Esophagus muscularis mucosa (tissue), 4 donors: ENCODE results near the gene RERE. TPM values are rescaled to one million over a fixed set of nuclear protein-coding genes. Genes with fewer than 3 reads are reported as not detected.

Experiments
- DNase-seq: peaks from one replicate; pipeline ENCODE4 v3.0.0-alpha.2; 2017; ENCODE audit errors: extremely low spot score
- H3K27ac ChIP-seq, 4 donors: fragments of 200-600 bp; sonication (generic); replicated peaks in 1 of 4; 1 replicate in 3 of 4; 2 replicates in 1 of 4; pipeline ENCODE4 v1.5.1; 2016 to 2019; ENCODE audit warnings: mild to moderate bottlenecking in 1 of 4
- H3K27me3 ChIP-seq, 4 donors: fragments of 200-600 bp; sonication (generic); one replicate each; pipeline versions ENCODE4 v1.5.1 to v1.6.0; 2016 to 2019
- H3K36me3 ChIP-seq, 4 donors: fragments of 200-600 bp; sonication (generic); one replicate each; pipeline ENCODE4 v1.5.1; 2016 to 2019
- H3K4me1 ChIP-seq, 4 donors: fragments of 200-600 bp; sonication (generic); one replicate each; pipeline ENCODE4 v1.5.1; 2016 to 2019
- H3K4me3 ChIP-seq, 4 donors: fragments of 200-600 bp; sonication (generic); 1 replicate in 2 of 4; 2 replicates in 2 of 4; pipeline ENCODE4 v1.5.1; 2016 to 2019; ENCODE audit warnings: mild to moderate bottlenecking in 4 of 4, moderate library complexity in 1 of 4
- H3K9me3 ChIP-seq, 4 donors: fragments of 200-600 bp; sonication (generic); 1 replicate in 3 of 4; 2 replicates in 1 of 4; pipeline ENCODE4 v1.5.1; 2016 to 2019
- EP300 ChIP-seq: sonication (generic); formaldehyde crosslinking; IDR thresholded peaks from one replicate; pipeline ENCODE4 v1.6.1; 2017; ENCODE audit warnings: antibody characterized with exemption
- POLR2A ChIP-seq: fragments of 450-650 bp; IDR thresholded peaks from one replicate; pipeline ENCODE4 v1.6.1; 2017; ENCODE audit warnings: antibody characterized with exemption, moderate library complexity, mild to moderate bottlenecking, low read depth
- POLR2AphosphoS5 ChIP-seq, 2 donors: sonication (generic); formaldehyde crosslinking; IDR thresholded peaks; one replicate each; pipeline ENCODE4 v1.6.1; 2017; ENCODE audit warnings: antibody characterized with exemption in 2 of 2
- WGBS: methylation state at CpG from one replicate; pipeline ENCODE4 v1.1.5; 2018; 5-methylcytosine and 5-hydroxymethylcytosine counted together
- intact Hi-C: fragments of 100-400 bp; cut with DNase I; formaldehyde crosslinking; loops from one replicate; pipeline ENCODE4 v1.15.1; 2023
- total RNA-seq, 4 donors: library from RNA; depleted of rRNA; stranded (reverse); fragments of >200 nt; gene quantifications; one replicate each; pipeline versions ENCODE4 v1.1.0 to v1.2.1, GENCODE V29; 2016
- TF ChIP-seq, protein P1 (sequence below), 3 experiments: fragments of 200-600 bp in 2 of 3; fragments of 450-650 bp in 1 of 3; sonication (generic) in 2 of 3; IDR thresholded peaks; one replicate each; pipeline ENCODE4 v1.5.1; 2017 to 2019; ENCODE audit warnings: antibody characterized with exemption in 3 of 3, mild to moderate bottlenecking in 2 of 3, moderate library complexity in 1 of 3

Gene RERE
- total RNA-seq, 4 donors from 2014 or later = 133 to 212 (median 168) TPM

DNA sequence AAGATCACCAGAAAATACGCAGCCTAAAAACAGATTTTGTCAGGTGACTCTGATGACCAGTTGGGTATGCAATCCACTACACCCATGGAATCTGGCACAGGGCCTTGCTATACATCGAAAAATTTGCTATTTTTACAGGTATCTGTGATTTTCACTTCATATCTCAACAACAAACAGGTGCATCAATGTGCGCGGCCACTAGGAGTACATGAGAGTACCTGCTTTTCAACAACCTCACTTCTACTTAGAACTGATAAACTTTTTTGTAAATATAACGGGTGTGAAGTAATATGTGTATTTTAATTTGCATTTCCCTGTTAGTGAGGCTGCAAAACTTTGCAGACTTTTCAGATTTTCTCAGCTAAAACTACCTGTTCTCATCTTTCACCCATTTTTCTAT is 418.8 kb downstream of the RERE start:
- no peak overlapping the region for H3K4me3 ChIP-seq
- peaks cover 6 to 21% (median 13%) of the 10 kb centered on the region in 4 donors for H3K36me3 ChIP-seq
- no peak for TF ChIP-seq EP300
- TF ChIP-seq POLR2AphosphoS5 (IDR thresholded peaks at IDR 0.05) = no peak
- TF ChIP-seq, protein P1, sequence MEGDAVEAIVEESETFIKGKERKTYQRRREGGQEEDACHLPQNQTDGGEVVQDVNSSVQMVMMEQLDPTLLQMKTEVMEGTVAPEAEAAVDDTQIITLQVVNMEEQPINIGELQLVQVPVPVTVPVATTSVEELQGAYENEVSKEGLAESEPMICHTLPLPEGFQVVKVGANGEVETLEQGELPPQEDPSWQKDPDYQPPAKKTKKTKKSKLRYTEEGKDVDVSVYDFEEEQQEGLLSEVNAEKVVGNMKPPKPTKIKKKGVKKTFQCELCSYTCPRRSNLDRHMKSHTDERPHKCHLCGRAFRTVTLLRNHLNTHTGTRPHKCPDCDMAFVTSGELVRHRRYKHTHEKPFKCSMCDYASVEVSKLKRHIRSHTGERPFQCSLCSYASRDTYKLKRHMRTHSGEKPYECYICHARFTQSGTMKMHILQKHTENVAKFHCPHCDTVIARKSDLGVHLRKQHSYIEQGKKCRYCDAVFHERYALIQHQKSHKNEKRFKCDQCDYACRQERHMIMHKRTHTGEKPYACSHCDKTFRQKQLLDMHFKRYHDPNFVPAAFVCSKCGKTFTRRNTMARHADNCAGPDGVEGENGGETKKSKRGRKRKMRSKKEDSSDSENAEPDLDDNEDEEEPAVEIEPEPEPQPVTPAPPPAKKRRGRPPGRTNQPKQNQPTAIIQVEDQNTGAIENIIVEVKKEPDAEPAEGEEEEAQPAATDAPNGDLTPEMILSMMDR (IDR thresholded peaks at IDR 0.05) = peak in 1 of 3 experiments; percentile 12
- WGBS = 84% methylated on average over 5 of the region's 5 CpGs
- H3K4me1 ChIP-seq = peaks cover 67 to 75% (median 72%) of the 10 kb centered on the region in 4 donors
- H3K9me3 ChIP-seq = no peaks in the 10 kb centered on the region
- DNase-seq = no peak
- intact Hi-C loops = no loop called here
- peak overlapping the region; percentile 79 to 88 (median 85) for H3K27ac ChIP-seq
- H3K27me3 ChIP-seq = no peaks in the 10 kb centered on the region

DNA sequence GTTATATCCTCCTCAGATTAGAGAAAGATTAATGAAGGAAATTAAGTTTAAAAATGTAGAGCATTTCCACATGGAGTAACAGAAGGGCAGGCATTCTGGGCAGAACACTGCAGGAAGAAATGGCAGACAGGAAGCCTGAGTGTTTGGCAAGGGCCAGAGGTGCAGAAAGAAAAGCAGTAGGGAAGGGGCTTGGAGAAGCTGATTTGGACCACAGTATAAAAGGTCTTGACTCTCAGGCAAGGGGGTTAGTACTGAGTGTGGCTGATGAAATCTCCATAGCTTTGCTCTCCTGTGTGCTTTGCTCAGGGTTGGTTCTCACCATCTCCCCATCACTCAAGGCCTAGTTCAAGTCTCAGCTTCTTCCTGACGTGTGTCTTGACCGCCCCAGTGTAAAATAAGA is 419.4 kb downstream of the RERE start:
- Histone ChIP-seq H3K27me3 (no peaks in the 10 kb centered on the region), H3K27ac (peak overlapping the region; percentile 79 to 88 (median 85)), H3K4me3 (no peak overlapping the region), H3K4me1 (peaks cover 71 to 79% (median 74%) of the 10 kb centered on the region in 4 donors), H3K36me3 (peaks cover 6 to 21% (median 13%) of the 10 kb centered on the region in 4 donors), H3K9me3 (no peaks in the 10 kb centered on the region)
- WGBS = 93% methylated on average over 2 of the region's 2 CpGs
- intact Hi-C loops = no loop called here
- DNase-seq = no peak
- no peak for TF ChIP-seq POLR2A
- TF ChIP-seq, protein P1 (IDR thresholded peaks at IDR 0.05) = no peak
- no peak for TF ChIP-seq EP300
- TF ChIP-seq POLR2AphosphoS5 (IDR thresholded peaks at IDR 0.05) = no peak

DNA sequence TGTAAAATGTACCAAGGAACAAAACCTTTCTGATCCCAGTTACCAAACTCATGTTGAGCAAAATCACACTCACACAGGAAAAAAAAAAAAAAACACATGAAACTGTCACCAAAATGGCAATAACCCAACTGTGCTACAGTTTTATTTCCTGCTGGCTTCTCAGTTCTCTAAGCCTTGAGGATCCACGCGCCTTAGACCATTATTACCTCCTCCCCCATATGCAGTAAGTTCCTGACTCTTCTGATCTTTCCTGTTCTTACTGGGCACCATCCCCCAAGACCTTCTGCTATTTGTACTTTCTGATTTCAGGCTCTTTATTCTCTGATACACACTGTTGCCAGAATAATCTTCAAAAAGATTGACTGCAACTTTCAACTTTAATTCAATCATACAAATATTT is 419.9 kb downstream of the RERE start:
- 57% methylated on average over 2 of the region's 2 CpGs for WGBS
- DNase-seq = no peak
- peaks cover 71 to 81% (median 75%) of the 10 kb centered on the region in 4 donors for H3K4me1 ChIP-seq
- intact Hi-C loops = no loop called here
- no peaks in the 10 kb centered on the region for H3K27me3 ChIP-seq
- H3K36me3 ChIP-seq = peaks cover 2 to 17% (median 13%) of the 10 kb centered on the region in 4 donors
- H3K4me3 ChIP-seq = no peak overlapping the region
- TF ChIP-seq, protein P1 (IDR thresholded peaks at IDR 0.05) = no peak
- TF ChIP-seq EP300 (no peak), POLR2AphosphoS5 (IDR thresholded peaks at IDR 0.05) (no peak), POLR2A (no peak)
- H3K27ac ChIP-seq = peak overlapping the region; percentile 79 to 88 (median 85)
- no peaks in the 10 kb centered on the region for H3K9me3 ChIP-seq

DNA sequence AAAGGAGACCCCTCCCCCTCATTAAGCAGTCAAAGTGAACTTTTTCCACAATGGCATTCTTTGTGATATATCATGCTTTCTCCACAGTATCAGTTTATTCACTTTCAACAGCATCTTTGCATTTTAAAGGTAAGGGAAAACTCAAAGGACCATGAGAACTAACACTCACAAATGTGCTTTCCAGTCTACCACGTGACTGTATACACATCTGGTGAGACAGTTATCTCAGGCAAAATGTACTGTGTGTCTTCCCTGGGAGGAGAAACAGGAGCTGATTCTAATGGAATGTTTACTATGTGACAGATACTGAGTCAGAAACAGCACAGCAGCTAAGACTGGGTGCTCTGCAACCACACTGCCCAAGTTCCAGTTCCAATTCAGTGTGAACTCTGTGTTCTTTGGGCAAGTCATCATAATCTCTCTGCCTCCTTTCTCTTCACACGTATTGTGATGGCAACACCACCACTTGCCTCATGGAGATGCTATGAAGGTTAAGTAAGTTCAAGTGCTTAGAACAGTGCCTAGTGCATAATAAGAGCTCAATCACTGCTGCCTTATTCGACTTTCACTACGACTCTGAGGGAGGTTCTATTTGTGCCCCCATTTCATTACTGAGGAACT is 420.5 kb downstream of the RERE start:
- DNase-seq = no peak
- Histone ChIP-seq H3K27me3 (no peaks in the 10 kb centered on the region), H3K27ac (peak overlapping the region; percentile 79 to 88 (median 85)), H3K36me3 (peaks cover 0 to 11% (median 9%) of the 10 kb centered on the region in 4 donors), H3K4me3 (no peak overlapping the region), H3K9me3 (no peaks in the 10 kb centered on the region), H3K4me1 (peaks cover 71 to 80% (median 75%) of the 10 kb centered on the region in 4 donors)
- WGBS = 27% methylated on average over 4 of the region's 4 CpGs
- intact Hi-C loops = no loop called here
- TF ChIP-seq POLR2AphosphoS5 (IDR thresholded peaks at IDR 0.05) = peak; percentile 93
- TF ChIP-seq EP300 = peak; percentile 95
- TF ChIP-seq, protein P1 (IDR thresholded peaks at IDR 0.05) = no peak
- TF ChIP-seq POLR2A = no peak
